Psoas muscle (tissue), 8 donors: Measurements from ENCODE around the gene IGSF5. TPM values are rescaled to one million over a fixed set of nuclear protein-coding genes. Genes with fewer than 3 reads are reported as not detected.

Source experiments
- ATAC-seq, 4 donors: fragments of 200-7000 bp; cut with Tn5 transposase; one replicate each; pipeline ENCODE4 v1.9.1; 2020; ENCODE audit warnings: moderate library complexity in 3 of 4, mild to moderate bottlenecking in 2 of 4
- DNase-seq, 2 donors: peaks; one replicate each; pipeline ENCODE4 v3.0.0-alpha.2; 2020
- H3K27ac ChIP-seq: fragments of 200-600 bp; one replicate; pipeline ENCODE4 v1.8.0; 2022
- H3K27me3 ChIP-seq, 3 donors: fragments of 200-600 bp in 1 of 3; one replicate each; pipeline versions ENCODE4 v1.6.1 to v1.8.0; 2013 to 2022; ENCODE audit warnings: low read length in 2 of 3, mild to moderate bottlenecking in 2 of 3, moderate library complexity in 1 of 3; ENCODE audit not compliant: insufficient read depth in 3 of 3
- H3K36me3 ChIP-seq, 2 donors: fragments of 200-600 bp in 1 of 2; one replicate each; pipeline versions ENCODE4 v1.6.1 to v1.8.0; 2013 to 2022; ENCODE audit warnings: low read depth in 1 of 2, mild to moderate bottlenecking in 1 of 2, moderate library complexity in 1 of 2; ENCODE audit not compliant: insufficient read depth in 1 of 2
- H3K4me1 ChIP-seq: fragments of 200-600 bp; one replicate; pipeline ENCODE4 v1.8.0; 2022
- H3K4me3 ChIP-seq: fragments of 200-600 bp; one replicate; pipeline ENCODE4 v1.8.0; 2022; ENCODE audit warnings: mild to moderate bottlenecking
- H3K9me3 ChIP-seq: fragments of 200-600 bp; one replicate; pipeline ENCODE4 v1.8.0; 2022
- CTCF ChIP-seq: fragments of 200-600 bp; IDR thresholded peaks from one replicate; pipeline ENCODE4 v1.8.0; 2022; ENCODE audit warnings: antibody characterized with exemption
- WGBS, 3 donors: extraction: QIAGEN DNeasy Blood & Tissue Kit; methylation state at CpG; one replicate each; pipeline versions ENCODE4 v1.1.6 to v1.1.7; 2013; 5-methylcytosine and 5-hydroxymethylcytosine counted together
- intact Hi-C, 2 donors: fragments of 100-400 bp; cut with DNase I; formaldehyde crosslinking; loops; one replicate each; pipeline versions ENCODE4 v1.11.0 to v1.14.2; 2022
- polyA plus RNA-seq, 3 donors: library from polyadenylated mRNA; stranded (reverse); fragments of 200-250 nt; gene quantifications; one replicate each; pipeline ENCODE4 v1.2.3, GENCODE V29; 2013
- total RNA-seq, 4 donors: library from RNA; stranded (reverse); fragmentation: NEBNext Ultra II Directional in 2 of 4; extraction: Animal tissue kit (Norgen Biotek cat#: 25700) in 2 of 4; gene quantifications; one replicate each; pipeline versions ENCODE4 v1.2.1 to v1.2.4, GENCODE V29; 2021 to 2023
- donor health status: healthy with polysubstance abuse.
- donor health status: DM: no; HTN: no; CAD: no; lungs with moderate emphysema.
- donor health status: Bipolar disorder and iron deficiency.
- donor health status: healthy.
- donor health status: DM: yes; HTN: yes; CAD: no.
- donor health status: DM: no; HTN: no; CAD: no.
- donor health status: DM: no; HTN: no; CAD: no.
- donor health status: DM: yes; HTN: yes; CAD: no.

Gene IGSF5
- total and polyA plus RNA-seq, 7 donors, result not detected

- no peak overlapping the region for H3K4me3 ChIP-seq
- 80 to 93% (median 87%) methylated on average over 3 of the region's 3 CpGs for WGBS, 3 donors
- DNase-seq (no peak), ATAC-seq (no peak)
- no peak for TF ChIP-seq CTCF
- no peaks in the 10 kb centered on the region for H3K4me1 ChIP-seq
- no peaks in the 10 kb centered on the region for H3K9me3 ChIP-seq
- intact Hi-C loops, result no loop called here
- no peak overlapping the region for H3K27ac ChIP-seq
- no peaks in the 10 kb centered on the region for H3K36me3 ChIP-seq
- no peaks in the 10 kb centered on the region for H3K27me3 ChIP-seq
Observed at GRCh38 chr21:39822042-39822441, 77.1 kb downstream of the IGSF5 start.

GRCh38 chr21:39825250-39825649 lies 80.3 kb downstream of the IGSF5 start:
- no peaks in the 10 kb centered on the region for H3K9me3 ChIP-seq
- H3K4me1 ChIP-seq, result no peaks in the 10 kb centered on the region
- no peaks in the 10 kb centered on the region for H3K36me3 ChIP-seq
- no peak for DNase-seq
- no peak for TF ChIP-seq CTCF
- ATAC-seq, result no peak
- no peak overlapping the region for H3K4me3 ChIP-seq
- H3K27me3 ChIP-seq, result no peaks in the 10 kb centered on the region
- 37 to 76% (median 71%) methylated on average over 1 of the region's 1 CpG for WGBS, 3 donors
- no peak overlapping the region for H3K27ac ChIP-seq
- intact Hi-C loops, result no loop called here

- 64 to 87% (median 73%) methylated on average over 4 of the region's 4 CpGs for WGBS, 3 donors
- Histone ChIP-seq H3K4me3 (no peak overlapping the region), H3K4me1 (no peaks in the 10 kb centered on the region), H3K27me3 (no peaks in the 10 kb centered on the region), H3K36me3 (no peaks in the 10 kb centered on the region), H3K9me3 (no peaks in the 10 kb centered on the region), H3K27ac (no peak overlapping the region)
- DNase-seq (no peak), ATAC-seq (no peak)
- TF ChIP-seq CTCF, result no peak
- intact Hi-C loops, result no loop called here
Observed at GRCh38 chr21:39834543-39834942, 89.6 kb downstream of the IGSF5 start.

- WGBS, 3 donors, result 50 to 53% (median 52%) methylated on average over 4 of the region's 4 CpGs
- intact Hi-C loops, result no loop called here
- no peak for ATAC-seq
Observed at GRCh38 chr21:39837861-39838359, 92.9 kb downstream of the IGSF5 start.

More at GRCh38 chr21:39837861-39838359, 92.9 kb downstream of the IGSF5 start:
- H3K27me3 ChIP-seq, result peaks cover 0 to 1% (median 0%) of the 10 kb centered on the region in 3 donors
- DNase-seq, result no peak
- H3K27ac ChIP-seq, result no peak overlapping the region
- no peak for TF ChIP-seq CTCF
- H3K4me3 ChIP-seq, result no peak overlapping the region
- no peaks in the 10 kb centered on the region for H3K4me1 ChIP-seq
- no peaks in the 10 kb centered on the region for H3K36me3 ChIP-seq
- no peaks in the 10 kb centered on the region for H3K9me3 ChIP-seq
